ENCODE measurements around the gene ATP2B3.

DNA sequence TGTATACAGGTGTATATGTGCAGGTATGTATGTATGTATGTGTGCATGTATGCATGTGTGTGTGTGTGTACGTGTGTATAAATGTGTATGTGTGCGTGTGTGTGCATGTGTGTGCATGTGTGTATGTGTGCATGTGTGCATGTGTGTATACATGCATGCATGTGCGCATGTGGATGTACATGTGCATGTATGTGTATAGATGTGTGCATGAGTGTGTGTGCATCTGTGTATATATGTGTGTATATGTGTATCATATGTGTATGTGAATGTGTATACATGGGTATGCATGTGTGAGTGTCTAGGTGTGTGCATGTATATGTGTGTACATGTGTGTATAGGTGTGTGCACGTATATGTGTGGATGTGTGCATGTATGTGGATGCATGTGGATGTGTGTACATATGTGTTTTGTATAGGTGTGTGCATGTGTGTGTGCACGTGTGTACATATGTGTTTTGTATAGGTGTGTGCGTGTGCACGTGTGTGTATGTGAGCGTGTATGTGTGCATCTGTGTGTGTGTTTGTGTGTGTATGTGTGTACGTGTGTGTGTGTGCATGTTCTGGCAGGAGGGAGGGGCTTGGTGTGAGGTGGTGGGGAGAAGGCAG lies 16.7 kb upstream of the ATP2B3 start:
- TF ChIP-seq, protein P1, sequence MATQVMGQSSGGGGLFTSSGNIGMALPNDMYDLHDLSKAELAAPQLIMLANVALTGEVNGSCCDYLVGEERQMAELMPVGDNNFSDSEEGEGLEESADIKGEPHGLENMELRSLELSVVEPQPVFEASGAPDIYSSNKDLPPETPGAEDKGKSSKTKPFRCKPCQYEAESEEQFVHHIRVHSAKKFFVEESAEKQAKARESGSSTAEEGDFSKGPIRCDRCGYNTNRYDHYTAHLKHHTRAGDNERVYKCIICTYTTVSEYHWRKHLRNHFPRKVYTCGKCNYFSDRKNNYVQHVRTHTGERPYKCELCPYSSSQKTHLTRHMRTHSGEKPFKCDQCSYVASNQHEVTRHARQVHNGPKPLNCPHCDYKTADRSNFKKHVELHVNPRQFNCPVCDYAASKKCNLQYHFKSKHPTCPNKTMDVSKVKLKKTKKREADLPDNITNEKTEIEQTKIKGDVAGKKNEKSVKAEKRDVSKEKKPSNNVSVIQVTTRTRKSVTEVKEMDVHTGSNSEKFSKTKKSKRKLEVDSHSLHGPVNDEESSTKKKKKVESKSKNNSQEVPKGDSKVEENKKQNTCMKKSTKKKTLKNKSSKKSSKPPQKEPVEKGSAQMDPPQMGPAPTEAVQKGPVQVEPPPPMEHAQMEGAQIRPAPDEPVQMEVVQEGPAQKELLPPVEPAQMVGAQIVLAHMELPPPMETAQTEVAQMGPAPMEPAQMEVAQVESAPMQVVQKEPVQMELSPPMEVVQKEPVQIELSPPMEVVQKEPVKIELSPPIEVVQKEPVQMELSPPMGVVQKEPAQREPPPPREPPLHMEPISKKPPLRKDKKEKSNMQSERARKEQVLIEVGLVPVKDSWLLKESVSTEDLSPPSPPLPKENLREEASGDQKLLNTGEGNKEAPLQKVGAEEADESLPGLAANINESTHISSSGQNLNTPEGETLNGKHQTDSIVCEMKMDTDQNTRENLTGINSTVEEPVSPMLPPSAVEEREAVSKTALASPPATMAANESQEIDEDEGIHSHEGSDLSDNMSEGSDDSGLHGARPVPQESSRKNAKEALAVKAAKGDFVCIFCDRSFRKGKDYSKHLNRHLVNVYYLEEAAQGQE (IDR thresholded peaks at IDR 0.05; ENCODE audit: insufficient read depth in 1 of 2, low read depth in 2 of 2, low read length in 2 of 2): no peak
- no peak for TF ChIP-seq SIN3A (IDR thresholded peaks at IDR 0.05; ENCODE audit: borderline replicate concordance, insufficient read depth, low read length)
- no peak for TF ChIP-seq POLR2AphosphoS5 (IDR thresholded peaks at IDR 0.05; ENCODE audit: low read depth, low read length)
- TF ChIP-seq TAF1 (IDR thresholded peaks at IDR 0.05; ENCODE audit: borderline replicate concordance, insufficient read depth, low read length): no peak
- no peak for TF ChIP-seq FOXP2 (optimal IDR thresholded peaks at IDR 0.05; ENCODE audit: borderline replicate concordance, extremely low read depth, extremely low read length, insufficient read depth)

Data from PFSK-1 (cell line).